Head of caudate nucleus (tissue), 42 donors: Measurements from ENCODE around the gene ARHGAP30.
"Not testable (repeated sequence)": the region's sequence is repeated elsewhere in the genome, so short reads cannot be mapped to it uniquely, and the experiment has no call there.

Experiments
- DNase-seq, 42 donors: peaks; one replicate each; pipeline versions ENCODE4 v3.0.0 to v3.0.0-alpha.2; 2020 to 2021; ENCODE audit warnings: mixed read lengths in 7 of 42
- intact Hi-C: fragments of 100-400 bp; cut with DNase I; formaldehyde crosslinking; loops from one replicate; pipeline ENCODE4 v1.15.0; 2022

The ARHGAP30 gene

GRCh38 chr1:161069731-161070270, at the start of gene ARHGAP30:
Gene ARHGAP30 (minus strand): TSS chr1:161069891. CDS start chr1:161069624, 267 bp downstream.
- intact Hi-C loops = no loop called here
- DNase-seq = peak; percentile 7 to 79 (median 46)

- DNase-seq = peak; percentile 69 to 94 (median 90)
- intact Hi-C loops = no loop called here
Observed at GRCh38 chr1:161117759-161118581, 48.3 kb upstream of the ARHGAP30 start, which contains the start of the genes NIT1 and PFDN2. Gene NIT1 (plus strand): TSS chr1:161118105. CDS start chr1:161118177, 72 bp downstream. Gene PFDN2 (minus strand): TSS chr1:161118037. CDS start chr1:161118026, 11 bp downstream.

- DNase-seq, intact Hi-C loops: not testable (repeated sequence)
Observed at GRCh38 chr1:161115961-161116360, 46.3 kb upstream of the ARHGAP30 start.

- intact Hi-C loops = no loop called here
Observed at GRCh38 chr1:161115132-161115711, 45.5 kb upstream of the ARHGAP30 start.

GRCh38 chr1:161114556-161114955, 44.9 kb upstream of the ARHGAP30 start:
- no peak for DNase-seq
- intact Hi-C loops = no loop called here

More at GRCh38 chr1:161115132-161115711, 45.5 kb upstream of the ARHGAP30 start:
- no peak for DNase-seq

DNA sequence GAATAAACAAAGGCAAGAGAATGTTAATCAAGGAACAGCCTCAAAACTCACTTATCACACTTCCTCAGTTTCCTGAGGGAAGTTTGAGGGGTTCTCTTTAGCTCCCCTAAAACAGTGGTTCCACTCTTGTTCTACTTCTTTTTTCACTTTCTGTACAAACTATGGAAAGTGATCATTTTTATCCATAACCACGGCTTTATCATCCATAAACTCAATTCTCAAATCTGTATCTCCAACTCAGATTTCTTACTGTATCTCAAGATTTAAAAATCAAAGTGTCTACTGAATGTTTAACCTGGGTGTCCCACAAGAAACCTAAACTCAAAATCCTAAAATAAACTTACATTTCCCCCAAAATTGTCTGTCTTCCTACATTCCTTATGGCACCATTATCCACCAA, 44.2 kb upstream of the ARHGAP30 start:
- no peak for DNase-seq
- intact Hi-C loops = no loop called here

DNA sequence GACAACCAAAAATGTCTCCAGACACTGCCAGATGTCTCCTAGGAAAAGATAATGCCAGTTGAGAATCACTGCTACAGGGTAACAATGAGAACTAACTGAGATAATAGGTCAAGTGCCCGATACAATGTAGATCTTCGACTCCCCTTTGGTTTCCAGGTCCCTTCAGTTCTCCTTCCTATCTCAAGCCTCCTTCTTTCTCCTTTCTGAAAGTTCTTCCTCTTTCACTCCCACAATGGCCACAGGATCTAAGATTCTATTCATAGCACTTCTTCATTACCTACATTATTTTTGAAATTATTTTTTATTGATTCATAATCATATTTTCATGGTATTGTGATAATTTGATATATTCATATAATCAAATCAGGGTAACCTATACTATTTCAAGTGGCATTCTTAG, 41.8 kb upstream of the ARHGAP30 start:
- intact Hi-C loops = no loop called here
- DNase-seq = no peak

- DNase-seq = no peak
- intact Hi-C loops = no loop called here
Observed at GRCh38 chr1:161111117-161111516, 41.4 kb upstream of the ARHGAP30 start.

DNA sequence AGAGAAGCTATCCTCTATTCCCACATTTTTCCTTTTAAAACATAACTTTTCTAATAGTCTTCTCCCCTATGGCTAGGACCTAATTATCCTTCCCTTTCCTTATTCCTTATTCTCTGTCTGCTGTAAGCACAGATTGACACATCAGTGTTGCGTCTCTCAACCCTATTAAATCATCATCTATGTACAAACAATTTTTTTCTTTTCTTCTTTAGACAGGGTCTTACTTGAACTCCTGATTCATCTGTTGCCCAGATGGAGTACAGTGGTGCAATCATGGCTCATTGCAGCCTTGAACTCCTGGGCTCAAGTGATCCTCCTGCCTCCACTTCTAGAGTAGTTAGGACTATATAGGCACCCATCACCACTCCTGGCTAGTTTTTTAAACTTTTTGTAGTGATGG, 36.7 kb upstream of the ARHGAP30 start:
- DNase-seq = no peak
- intact Hi-C loops = no loop called here

GRCh38 chr1:161100556-161100955, 30.9 kb upstream of the ARHGAP30 start:
- peak in 1 of 42 donors; percentile 5 for DNase-seq
- intact Hi-C loops = no loop called here

GRCh38 chr1:161099090-161099802, 29.6 kb upstream of the ARHGAP30 start:
- intact Hi-C loops = loop anchor here (5.0 kb wide), 1 partner anchor 102 kb away; no protein-coding TSS in a partner anchor
- DNase-seq = peak in 2 of 42 donors; percentile 15 to 32

- intact Hi-C loops = loop anchor here (5.0 kb wide), 1 partner anchor 101 kb away; no protein-coding TSS in a partner anchor
Observed at GRCh38 chr1:161098210-161099068, 28.7 kb upstream of the ARHGAP30 start, which contains the start of gene KLHDC9. Gene KLHDC9 (plus strand): TSS chr1:161098361. CDS start chr1:161098536, 175 bp downstream.

DNA sequence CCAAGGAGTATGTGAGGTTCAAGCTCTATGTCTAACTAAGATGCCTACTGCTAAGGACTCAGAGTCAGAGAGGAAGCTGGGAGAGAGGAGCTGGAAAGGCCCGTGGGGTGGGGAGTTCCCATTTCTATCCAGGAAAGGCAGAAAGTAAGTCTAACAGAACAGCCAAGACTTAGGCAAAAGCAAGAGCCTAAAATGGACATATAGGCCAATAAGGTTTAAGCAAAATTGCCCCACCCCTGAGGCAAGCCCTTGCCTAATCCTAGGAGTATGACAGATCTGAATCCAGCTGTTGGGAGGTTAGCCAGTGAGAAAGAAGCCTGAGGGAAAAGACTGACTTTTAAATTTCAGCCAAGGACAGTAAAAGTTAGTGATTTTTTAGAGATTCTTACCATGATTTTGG, 26.8 kb upstream of the ARHGAP30 start:
- DNase-seq = no peak

More at GRCh38 chr1:161098210-161099068, 28.7 kb upstream of the ARHGAP30 start, which contains the start of gene KLHDC9:
- DNase-seq = peak; percentile 60 to 94 (median 82)

GRCh38 chr1:161096015-161096414, 26.3 kb upstream of the ARHGAP30 start:
- intact Hi-C loops = loop anchor here (2.0 to 5.0 kb wide), 2 partner anchors 51 to 99 kb away; partner anchors contain the start of gene USF1
- no peak for DNase-seq

More for the DNA sequence above, 26.8 kb upstream of the ARHGAP30 start:
- intact Hi-C loops = loop anchor here (2.0 to 5.0 kb wide), 2 partner anchors 52 to 99 kb away; partner anchors contain the start of gene USF1

- no peak for DNase-seq
- intact Hi-C loops = loop anchor here (5.0 kb wide), 1 partner anchor 98 kb away; no protein-coding TSS in a partner anchor
Observed at GRCh38 chr1:161095230-161095629, 25.5 kb upstream of the ARHGAP30 start.

DNA sequence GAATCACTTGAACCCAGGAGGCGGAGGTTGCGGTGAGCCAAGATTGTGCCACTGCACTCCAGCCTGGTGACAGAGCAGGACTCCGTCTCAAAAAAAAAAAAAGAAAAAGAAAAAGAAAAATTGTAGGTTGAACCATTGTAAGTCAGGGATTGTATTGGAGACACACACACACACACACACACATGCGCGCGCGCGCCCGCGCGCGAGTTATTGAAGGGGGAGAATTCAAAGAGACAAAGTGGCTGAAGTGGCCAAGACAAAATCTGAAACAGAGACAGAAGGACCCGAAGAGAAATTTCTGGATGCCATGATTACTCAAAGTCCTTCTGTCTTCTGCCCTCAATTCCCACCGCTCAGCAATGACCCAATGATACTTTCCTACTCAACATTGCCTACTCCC, 24.8 kb upstream of the ARHGAP30 start:
- intact Hi-C loops = no loop called here
- no peak for DNase-seq

- no peak for DNase-seq
- intact Hi-C loops = no loop called here
Observed at GRCh38 chr1:161092621-161093028, 22.9 kb upstream of the ARHGAP30 start.
